Measurements from ENCODE around the gene FBXL16. TPM values are rescaled to one million over a fixed set of nuclear protein-coding genes. Genes with fewer than 3 reads are reported as not detected.

The FBXL16 gene
- total and polyA plus RNA-seq, 9 of the 15 experiments (the other 6 are each of a cell fraction or from before 2014, with no cell fraction given) = 0.21 to 8.2 (median 1.7) TPM

GRCh38 chr16:733382-734207, 28.0 kb upstream of the FBXL16 start (continued):
- TF ChIP-seq NR0B1 (IDR thresholded peaks at IDR 0.05; ENCODE audit: partially characterized antibody) (no peak), PCBP1 (IDR thresholded peaks at IDR 0.05; ENCODE audit: low read depth, low read length, poor library complexity, severe bottlenecking) (peak; percentile 70), HDAC1 (IDR thresholded peaks at IDR 0.05) (0 out of 4 replicates have a peak, but pooled peaks of 1 of the 2 experiments have one; percentile 17), PHF21A (IDR thresholded peaks at IDR 0.05; ENCODE audit: borderline replicate concordance, low read depth) (no peak), ZNF263 (CRISPR knock-in tag; IDR thresholded peaks at IDR 0.05; ENCODE audit: borderline replicate concordance) (0 out of 2 replicates have a peak, but pooled peaks have one; percentile 6), ZNF197 (CRISPR knock-in tag; IDR thresholded peaks at IDR 0.05; ENCODE audit: low read depth) (no peak), GTF2B (IDR thresholded peaks at IDR 0.05; ENCODE audit: extremely low read depth, insufficient read length) (no peak), THRA (IDR thresholded peaks at IDR 0.05) (no peak), ZFX (CRISPR knock-in tag; IDR thresholded peaks at IDR 0.05) (peak; percentile 33)

All from K562 (cell line).